Fibroblast of lung (primary cell): ENCODE data around the gene LETMD1. TPM values are rescaled to one million over a fixed set of nuclear protein-coding genes. Genes with fewer than 3 reads are reported as not detected.
A peak's percentile ranks its signal among the peaks of the same experiment; 100 is the strongest.
"Not testable (repeated sequence)": the region's sequence is repeated elsewhere in the genome, so short reads cannot be mapped to it uniquely, and the experiment has no call there.

Source experiments
- DNase-seq, 2 donors: peaks; one replicate each; pipeline versions ENCODE4 v3.0.0 to v3.0.0-alpha.2; 2010; ENCODE audit warnings: low read depth in 2 of 2
- H2AFZ ChIP-seq: 2 replicates; pipeline ENCODE4 v1.5.1; 2012; ENCODE audit warnings: low read length, control low read depth, inconsistent platforms
- H3K27ac ChIP-seq: 2 replicates; pipeline ENCODE4 v1.5.1; 2011; ENCODE audit warnings: low read length, control low read depth; ENCODE audit not compliant: insufficient read depth
- H3K27me3 ChIP-seq: 2 replicates; pipeline ENCODE4 v1.5.1; 2011; ENCODE audit warnings: mild to moderate bottlenecking, low read length; ENCODE audit not compliant: control insufficient read depth, insufficient read depth
- H3K36me3 ChIP-seq: 2 replicates; pipeline ENCODE4 v1.5.1; 2011; ENCODE audit warnings: low read length; ENCODE audit not compliant: control insufficient read depth, insufficient read depth
- H3K4me1 ChIP-seq: 2 replicates; pipeline ENCODE4 v1.5.1; 2011; ENCODE audit warnings: low read length; ENCODE audit not compliant: control insufficient read depth, insufficient read depth; ENCODE audit errors: extremely low read depth
- H3K4me2 ChIP-seq: 2 replicates; pipeline ENCODE4 v1.5.1; 2011; ENCODE audit warnings: low read length, control low read depth; ENCODE audit not compliant: insufficient read depth; ENCODE audit errors: extremely low read depth
- H3K4me3 ChIP-seq, 4 experiments: fragments of 200-600 bp in 1 of 4; sonication (generic) in 1 of 4; replicated peaks in 1 of 4; 2 replicates each; pipeline ENCODE4 v1.5.1; 2011 to 2016; ENCODE audit warnings: low read length in 4 of 4, low read depth in 3 of 4, mild to moderate bottlenecking in 3 of 4, control low read depth in 2 of 4, inconsistent platforms in 1 of 4, mixed read lengths in 1 of 4; ENCODE audit not compliant: insufficient read depth in 1 of 4; ENCODE audit errors: control extremely low read depth in 1 of 4
- H3K79me2 ChIP-seq: 2 replicates; pipeline ENCODE4 v1.5.1; 2012; ENCODE audit warnings: mild to moderate bottlenecking, low read length, inconsistent platforms; ENCODE audit not compliant: control insufficient read depth, insufficient read depth
- H3K9ac ChIP-seq: 2 replicates; pipeline ENCODE4 v1.5.1; 2011; ENCODE audit warnings: mild to moderate bottlenecking, low read length, control low read depth; ENCODE audit not compliant: insufficient read depth
- H3K9me3 ChIP-seq: 2 replicates; pipeline ENCODE4 v1.5.1; 2012; ENCODE audit warnings: low read depth, low read length; ENCODE audit not compliant: control insufficient read depth, insufficient read depth
- H4K20me1 ChIP-seq: 2 replicates; pipeline ENCODE4 v1.5.1; 2011; ENCODE audit warnings: low read length; ENCODE audit not compliant: control insufficient read depth, insufficient read depth; ENCODE audit errors: extremely low read depth
- EZH2 ChIP-seq: IDR thresholded peaks from 2 replicates; pipeline ENCODE4 v1.5.1; 2012; ENCODE audit warnings: low read length, control low read depth, mild to moderate bottlenecking; ENCODE audit errors: missing control alignments
- polyA plus RNA-seq, 2 donors: library from polyadenylated mRNA; depleted of rRNA in 1 of 2; stranded (reverse) in 1 of 2; unstranded in 1 of 2; fragments of >200 nt; gene quantifications; 2 replicates each; pipeline ENCODE4 v1.2.1, GENCODE V29; 2011 to 2012; ENCODE audit warnings: missing spikeins in 1 of 2
- total RNA-seq: library from RNA; depleted of rRNA; stranded (reverse); fragments of >200 nt; gene quantifications from 2 replicates; pipeline ENCODE4 v1.2.1, GENCODE V29; 2014
- TF ChIP-seq, protein P1 (sequence below), 2 donors: IDR thresholded peaks in 1 of 2; conservative IDR thresholded peaks in 1 of 2; 1 replicate in 1 of 2; 2 replicates in 1 of 2; pipeline ENCODE4 v1.5.1; 2011 to 2012; ENCODE audit warnings: low read length in 2 of 2, control low read depth in 1 of 2, inconsistent platforms in 1 of 2, low read depth in 1 of 2, mild to moderate bottlenecking in 1 of 2

The LETMD1 gene
- total and polyA plus RNA-seq, 2 donors (not counting 1 experiment from before 2014, with no cell fraction given), result 45.9 to 59.9 TPM

DNA sequence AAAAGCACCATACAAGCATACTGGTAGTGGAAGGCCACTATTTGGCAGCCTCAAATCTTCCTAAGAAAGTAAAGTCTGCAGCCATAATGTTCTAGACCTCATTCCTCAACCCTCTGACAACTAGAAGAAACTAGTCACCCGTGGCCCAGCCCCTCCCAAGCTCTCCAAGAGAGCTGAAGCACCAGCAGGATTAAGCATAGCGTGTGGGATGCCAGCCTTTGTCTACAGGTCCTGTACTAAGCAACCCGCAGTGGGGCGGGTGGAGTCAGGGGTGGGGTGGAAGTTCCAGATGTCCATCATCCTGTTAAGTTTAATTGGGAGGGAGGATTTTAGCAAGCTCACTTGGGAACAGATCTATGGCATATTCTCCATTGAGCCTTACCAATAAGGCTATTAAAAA, 36.2 kb upstream of the LETMD1 start:
- Histone ChIP-seq H3K4me2 (no peak overlapping the region), H3K9ac (no peak overlapping the region), H3K36me3 (no peaks in the 10 kb centered on the region), H3K27me3 (no peaks in the 10 kb centered on the region), H3K79me2 (no peaks in the 10 kb centered on the region), H4K20me1 (no peaks in the 10 kb centered on the region), H3K27ac (no peak overlapping the region), H3K4me1 (no peaks in the 10 kb centered on the region), H2AFZ (no peak overlapping the region), H3K4me3 (no peak overlapping the region), H3K9me3 (no peaks in the 10 kb centered on the region)
- DNase-seq, result peak in 1 of 2 donors; percentile 22
- TF ChIP-seq, protein P1, sequence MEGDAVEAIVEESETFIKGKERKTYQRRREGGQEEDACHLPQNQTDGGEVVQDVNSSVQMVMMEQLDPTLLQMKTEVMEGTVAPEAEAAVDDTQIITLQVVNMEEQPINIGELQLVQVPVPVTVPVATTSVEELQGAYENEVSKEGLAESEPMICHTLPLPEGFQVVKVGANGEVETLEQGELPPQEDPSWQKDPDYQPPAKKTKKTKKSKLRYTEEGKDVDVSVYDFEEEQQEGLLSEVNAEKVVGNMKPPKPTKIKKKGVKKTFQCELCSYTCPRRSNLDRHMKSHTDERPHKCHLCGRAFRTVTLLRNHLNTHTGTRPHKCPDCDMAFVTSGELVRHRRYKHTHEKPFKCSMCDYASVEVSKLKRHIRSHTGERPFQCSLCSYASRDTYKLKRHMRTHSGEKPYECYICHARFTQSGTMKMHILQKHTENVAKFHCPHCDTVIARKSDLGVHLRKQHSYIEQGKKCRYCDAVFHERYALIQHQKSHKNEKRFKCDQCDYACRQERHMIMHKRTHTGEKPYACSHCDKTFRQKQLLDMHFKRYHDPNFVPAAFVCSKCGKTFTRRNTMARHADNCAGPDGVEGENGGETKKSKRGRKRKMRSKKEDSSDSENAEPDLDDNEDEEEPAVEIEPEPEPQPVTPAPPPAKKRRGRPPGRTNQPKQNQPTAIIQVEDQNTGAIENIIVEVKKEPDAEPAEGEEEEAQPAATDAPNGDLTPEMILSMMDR (conservative IDR thresholded peaks at IDR 0.05 in 1 of 2, IDR thresholded peaks at IDR 0.05 in 1 of 2; ENCODE audit: low read depth in 1 of 2, low read length in 2 of 2), result no peak
- TF ChIP-seq EZH2, result no peak

DNA sequence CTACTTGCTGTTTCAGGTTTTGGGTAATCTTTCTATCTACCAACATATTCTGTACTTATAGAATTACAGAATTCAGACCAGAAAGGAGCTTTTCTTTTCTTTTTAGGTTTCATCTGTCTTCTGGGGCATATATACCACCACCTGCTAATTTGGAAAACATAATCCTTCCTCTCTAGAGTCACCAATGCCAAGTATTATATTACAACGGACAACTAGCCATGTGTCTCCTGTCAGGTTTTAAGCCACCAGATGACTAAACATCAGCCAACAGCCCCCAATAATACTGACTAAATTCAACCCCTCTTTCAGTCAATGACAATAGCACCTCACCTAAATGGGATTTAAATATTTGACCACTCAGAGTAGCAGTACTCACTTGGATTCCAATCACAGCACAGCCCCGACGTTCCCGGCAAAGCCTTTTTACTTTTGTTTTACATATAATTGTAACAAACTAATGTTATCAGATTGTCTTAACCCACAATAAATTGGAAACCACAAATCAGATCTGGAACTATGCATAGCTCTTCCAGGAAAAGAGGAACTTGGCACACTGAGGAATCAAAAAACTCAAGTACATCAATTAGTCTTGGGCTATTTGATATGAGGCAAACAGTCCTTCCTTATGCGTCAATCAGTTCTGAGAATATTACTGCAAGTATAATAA, 35.4 kb upstream of the LETMD1 start:
- H3K9me3 ChIP-seq, result no peaks in the 10 kb centered on the region
- no peak overlapping the region for H3K27ac ChIP-seq
- no peak overlapping the region for H3K4me2 ChIP-seq
- no peaks in the 10 kb centered on the region for H3K27me3 ChIP-seq
- no peaks in the 10 kb centered on the region for H4K20me1 ChIP-seq
- DNase-seq, result peak in 1 of 2 donors; percentile 16
- peaks cover 2% of the 10 kb centered on the region for H3K79me2 ChIP-seq
- no peak for TF ChIP-seq EZH2
- TF ChIP-seq, protein P1 (conservative IDR thresholded peaks at IDR 0.05 in 1 of 2, IDR thresholded peaks at IDR 0.05 in 1 of 2; ENCODE audit: low read depth in 1 of 2, low read length in 2 of 2), result no peak
- H3K36me3 ChIP-seq, result no peaks in the 10 kb centered on the region
- no peak overlapping the region for H3K9ac ChIP-seq
- H3K4me3 ChIP-seq, result no peak overlapping the region
- H2AFZ ChIP-seq, result no peak overlapping the region
- no peaks in the 10 kb centered on the region for H3K4me1 ChIP-seq

DNA sequence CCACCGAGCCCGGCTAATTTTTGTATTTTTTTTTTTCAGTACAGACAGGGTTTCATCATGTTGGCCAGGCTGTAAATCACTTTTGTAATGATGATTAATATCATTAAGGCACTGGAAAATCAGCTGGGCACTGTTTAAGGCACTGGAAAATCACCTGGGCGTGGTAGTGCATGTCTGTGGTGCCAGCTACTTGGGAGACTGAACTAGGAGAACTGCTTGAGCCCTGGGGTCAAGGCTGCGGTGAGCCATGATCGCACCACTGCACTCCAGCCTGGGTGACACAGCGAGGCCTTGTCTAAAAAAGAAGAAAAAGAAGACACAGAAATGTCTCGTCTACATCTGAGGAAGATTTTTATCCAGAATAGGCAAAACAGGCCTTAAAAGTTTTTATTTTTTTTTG, 34.7 kb upstream of the LETMD1 start:
- Histone ChIP-seq H3K9ac (no peak overlapping the region), H2AFZ (no peak overlapping the region), H3K4me3 (no peak overlapping the region), H3K27me3 (no peaks in the 10 kb centered on the region), H3K79me2 (peaks cover 2% of the 10 kb centered on the region), H3K4me2 (no peak overlapping the region), H4K20me1 (no peaks in the 10 kb centered on the region), H3K9me3 (no peaks in the 10 kb centered on the region), H3K27ac (no peak overlapping the region), H3K4me1 (no peaks in the 10 kb centered on the region), H3K36me3 (no peaks in the 10 kb centered on the region)
- no peak for DNase-seq
- TF ChIP-seq, protein P1 (conservative IDR thresholded peaks at IDR 0.05 in 1 of 2, IDR thresholded peaks at IDR 0.05 in 1 of 2; ENCODE audit: low read depth in 1 of 2, low read length in 2 of 2), result no peak
- TF ChIP-seq EZH2, result no peak

DNA sequence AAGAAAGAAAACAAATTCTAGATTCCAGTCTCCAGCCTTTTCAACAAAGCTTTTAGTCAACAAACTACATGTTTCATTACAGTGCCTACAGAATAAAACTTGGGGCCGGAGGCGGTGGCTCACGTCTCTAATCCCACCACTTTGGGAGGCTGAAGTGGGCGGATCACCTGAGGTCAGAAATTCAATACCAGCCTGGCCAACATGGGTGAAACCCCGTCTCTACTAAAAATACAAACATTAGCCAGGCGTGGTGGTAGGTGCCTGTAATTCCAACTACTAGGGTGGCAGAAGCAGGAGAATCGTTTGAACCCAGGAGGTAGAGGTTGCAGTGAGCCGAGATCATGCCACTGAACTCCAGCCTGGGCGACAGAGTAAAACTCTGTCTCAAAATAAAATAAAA, 33.7 kb upstream of the LETMD1 start:
- H3K79me2 ChIP-seq, H3K9me3 ChIP-seq, DNase-seq, H3K4me1 ChIP-seq, H3K9ac ChIP-seq, H3K36me3 ChIP-seq, H3K27ac ChIP-seq, H3K27me3 ChIP-seq, H3K4me3 ChIP-seq, H2AFZ ChIP-seq, H4K20me1 ChIP-seq, H3K4me2 ChIP-seq: not testable (repeated sequence)
